NCI-H2029 treated with DMSO at 0.1 percent for 48 hours (cell line): ENCODE data around the gene ADGRL2.

ENCODE experiments used
- DNase-seq: peaks from one replicate; lab custom pipeline; 2025; lab: John Stamatoyannopoulos, UW

ADGRL2 gene

DNA sequence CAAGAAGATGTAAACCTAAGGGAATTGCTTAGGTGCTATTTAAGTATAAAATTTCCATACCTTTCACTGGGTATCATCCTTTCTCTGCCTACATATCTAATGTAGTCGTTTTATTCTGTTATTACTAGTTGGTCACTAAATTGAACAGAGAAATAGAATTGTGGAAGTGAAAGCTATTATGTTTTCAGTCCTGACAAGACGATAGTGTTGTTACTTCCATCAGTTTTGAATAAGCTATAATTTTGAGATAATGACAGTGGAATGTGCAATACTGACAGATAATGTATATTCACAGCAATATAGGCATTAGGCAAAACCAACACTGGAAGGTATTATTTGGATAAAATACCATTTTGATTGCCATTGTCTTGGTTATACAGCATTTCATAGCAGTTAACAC lies 181.8 kb downstream of the ADGRL2 start:
- no peak for DNase-seq

DNA sequence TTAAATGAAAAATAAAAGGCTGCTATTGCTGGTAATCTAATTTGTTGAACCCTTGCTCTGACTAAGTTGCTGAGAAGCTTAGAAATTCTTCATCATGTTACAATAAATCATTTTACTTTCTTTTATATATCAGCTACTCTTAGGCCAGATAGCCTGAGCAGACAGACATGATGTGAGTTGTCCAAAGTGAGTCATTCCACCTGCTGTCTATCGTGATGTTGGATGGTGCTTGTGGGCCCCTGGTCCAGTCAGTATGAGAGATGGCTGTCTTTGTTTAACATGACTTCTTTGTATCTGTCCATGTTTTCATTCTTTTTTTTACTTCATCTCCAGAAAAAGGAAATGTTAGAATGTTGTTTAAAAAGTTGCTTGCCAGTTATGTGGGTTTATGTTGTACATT lies 188.8 kb downstream of the ADGRL2 start:
- DNase-seq, result no peak

DNA sequence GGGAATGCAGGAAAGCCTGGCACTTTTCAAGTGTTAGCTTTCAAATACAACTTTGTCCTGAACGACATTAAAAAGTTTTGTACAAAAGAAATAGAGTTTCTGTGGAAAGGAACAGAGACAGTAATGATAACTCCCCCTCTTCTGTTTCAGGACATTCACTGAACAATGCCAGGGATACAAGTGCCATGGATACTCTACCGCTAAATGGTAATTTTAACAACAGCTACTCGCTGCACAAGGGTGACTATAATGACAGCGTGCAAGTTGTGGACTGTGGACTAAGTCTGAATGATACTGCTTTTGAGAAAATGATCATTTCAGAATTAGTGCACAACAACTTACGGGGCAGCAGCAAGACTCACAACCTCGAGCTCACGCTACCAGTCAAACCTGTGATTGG lies 189.5 kb downstream of the ADGRL2 start:
- DNase-seq, result no peak

DNA sequence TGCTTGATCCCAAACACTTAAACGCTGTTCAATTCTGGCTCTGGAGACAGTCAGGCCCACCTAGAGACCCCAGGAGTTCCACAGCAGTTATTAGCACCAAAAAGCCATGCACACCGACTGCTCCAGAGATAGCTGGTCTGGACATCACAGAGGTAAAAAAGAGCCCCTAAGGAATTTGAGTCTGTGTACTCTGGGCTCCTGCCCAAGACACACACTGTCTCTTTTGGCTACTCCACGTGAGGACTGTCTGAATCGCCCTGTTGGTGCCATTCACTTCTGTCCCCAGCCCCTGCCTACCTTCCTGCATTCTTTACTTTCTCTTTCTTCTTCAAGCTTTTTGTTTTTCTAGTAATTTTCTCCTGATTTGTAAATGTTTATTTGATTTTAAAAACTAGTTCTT lies 197.4 kb downstream of the ADGRL2 start:
- DNase-seq, result no peak

DNA sequence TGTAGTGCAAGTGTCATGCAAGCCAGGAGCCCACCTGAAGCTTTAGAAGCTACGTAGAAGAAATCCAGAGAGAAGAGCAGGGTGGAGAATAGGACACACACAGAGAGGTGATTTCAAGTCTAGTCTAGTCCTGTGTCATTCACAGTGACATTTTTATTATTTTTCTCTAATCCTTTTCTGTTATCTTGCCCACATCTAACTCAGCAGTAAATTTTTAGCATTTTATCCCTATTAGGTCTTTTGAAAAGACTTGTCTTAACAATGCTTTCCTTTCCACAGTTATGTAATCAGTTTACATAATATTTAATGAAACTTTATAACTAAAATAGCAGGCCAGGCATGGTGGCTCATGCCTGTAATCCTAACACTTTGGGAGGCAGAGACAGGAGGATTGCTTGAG lies 198.6 kb downstream of the ADGRL2 start:
- no peak for DNase-seq

DNA sequence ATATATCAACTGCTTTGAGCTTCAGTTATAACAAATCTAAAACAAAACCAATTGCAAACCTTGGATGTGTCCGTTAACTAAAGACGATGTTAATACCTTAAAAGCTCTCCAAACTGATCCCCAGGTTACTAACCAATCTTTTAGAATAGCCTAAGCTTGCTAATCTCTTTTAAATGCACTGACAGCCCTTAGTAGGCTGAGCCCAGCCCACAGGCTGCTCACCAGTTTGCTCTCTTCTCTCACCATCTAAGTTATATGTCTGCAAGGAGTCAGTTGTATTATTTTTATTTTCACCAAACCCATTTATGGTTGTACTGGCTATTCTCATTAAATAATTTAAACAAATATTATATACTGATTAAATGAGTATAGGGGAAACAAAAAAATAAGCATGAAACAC lies 199.5 kb downstream of the ADGRL2 start:
- DNase-seq, result no peak

DNA sequence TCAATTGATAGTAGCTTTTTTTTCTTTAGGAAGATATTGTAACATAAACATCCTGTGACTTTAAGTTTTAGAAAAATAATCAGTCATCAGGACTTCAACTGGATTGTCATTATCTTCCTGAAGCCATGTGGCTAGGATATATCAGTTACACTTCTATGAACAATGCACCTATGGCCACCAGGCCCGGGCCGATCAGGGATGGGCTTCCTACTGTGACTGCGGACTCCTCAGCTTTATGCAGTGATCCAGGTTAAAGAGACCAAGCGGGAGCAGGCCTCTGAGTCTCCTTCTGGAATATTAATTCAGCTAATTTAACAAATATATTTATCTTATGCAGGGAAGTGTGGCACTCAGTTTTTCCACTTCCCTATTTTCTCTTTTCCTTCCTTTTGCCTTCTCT lies 200.6 kb downstream of the ADGRL2 start:
- DNase-seq, result no peak

DNA sequence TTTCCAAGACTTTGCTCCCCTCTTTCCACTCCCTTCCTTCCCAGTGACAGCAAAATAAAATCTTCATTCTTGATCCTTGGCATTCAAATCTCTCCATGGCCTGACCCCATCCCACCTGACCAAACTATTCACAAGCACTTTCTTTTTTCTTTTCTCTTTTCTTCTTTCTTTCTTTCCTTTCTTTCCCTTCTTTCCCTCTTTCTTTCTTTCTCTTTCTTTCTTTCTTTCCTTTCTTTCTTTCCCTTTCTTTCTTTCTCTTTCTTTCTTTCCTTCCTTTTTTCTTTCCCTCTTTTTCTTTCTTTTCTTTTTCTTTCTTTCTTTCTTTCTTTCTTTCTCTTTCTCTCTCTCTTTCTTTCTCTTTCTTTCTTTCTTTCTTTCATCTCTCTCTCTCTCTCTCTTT lies 207.1 kb downstream of the ADGRL2 start:
- DNase-seq, result no peak

DNA sequence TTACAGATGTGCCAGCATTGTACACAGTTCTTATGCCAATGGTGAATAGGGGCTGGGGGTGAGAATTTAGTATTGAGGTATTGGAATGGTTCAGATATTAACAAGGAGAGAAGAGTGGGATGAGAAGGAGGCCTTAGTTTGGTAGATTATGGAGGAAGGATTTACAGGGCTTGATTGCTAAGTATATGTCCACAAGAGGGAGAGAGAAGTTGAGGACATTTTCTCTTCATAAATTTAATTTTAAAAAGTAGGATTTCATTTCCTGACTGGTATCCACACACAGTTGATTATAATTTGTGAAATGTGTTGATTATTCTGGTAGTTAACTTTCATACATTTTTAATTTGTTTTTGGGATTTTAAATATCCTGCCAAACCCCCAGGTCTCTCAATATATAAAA lies 213.0 kb downstream of the ADGRL2 start:
- no peak for DNase-seq

DNA sequence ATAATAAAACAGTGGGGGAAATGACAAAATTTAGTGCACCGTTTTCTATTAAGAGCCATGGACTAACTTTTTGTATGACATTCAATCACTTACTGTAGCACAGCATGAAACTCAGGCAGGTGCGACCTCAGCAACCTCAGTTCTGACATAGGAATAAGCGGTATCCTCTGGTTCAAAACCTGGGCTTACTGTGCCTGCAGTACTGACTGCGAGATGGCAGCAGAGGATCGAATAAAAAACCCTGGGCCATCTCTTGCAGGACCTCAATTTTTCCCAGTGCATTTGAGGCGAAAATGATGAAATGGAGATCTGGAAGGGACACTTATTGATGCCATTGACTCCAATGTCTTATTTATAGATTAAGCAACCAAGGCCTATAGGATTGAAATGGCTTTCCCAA lies 214.7 kb downstream of the ADGRL2 start:
- no peak for DNase-seq

DNA sequence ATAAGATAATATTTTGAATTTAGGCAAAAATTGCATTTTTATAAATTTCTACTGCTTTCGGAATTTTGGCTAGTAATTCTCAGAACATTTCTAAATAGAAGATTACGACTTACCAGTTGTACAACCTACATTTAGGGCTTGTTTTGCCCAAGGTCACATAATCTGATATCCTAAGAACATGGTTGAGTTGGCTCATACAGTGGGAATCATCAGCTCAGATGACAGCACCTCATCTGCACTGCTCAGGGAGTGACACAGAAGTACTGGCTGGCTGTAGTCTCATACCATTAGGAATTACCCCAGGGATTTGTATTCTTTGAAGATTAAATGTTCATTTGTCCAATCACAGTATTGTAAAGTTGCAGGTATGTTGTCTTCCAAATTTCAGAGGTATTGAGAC lies 217.6 kb downstream of the ADGRL2 start:
- DNase-seq, result no peak

DNA sequence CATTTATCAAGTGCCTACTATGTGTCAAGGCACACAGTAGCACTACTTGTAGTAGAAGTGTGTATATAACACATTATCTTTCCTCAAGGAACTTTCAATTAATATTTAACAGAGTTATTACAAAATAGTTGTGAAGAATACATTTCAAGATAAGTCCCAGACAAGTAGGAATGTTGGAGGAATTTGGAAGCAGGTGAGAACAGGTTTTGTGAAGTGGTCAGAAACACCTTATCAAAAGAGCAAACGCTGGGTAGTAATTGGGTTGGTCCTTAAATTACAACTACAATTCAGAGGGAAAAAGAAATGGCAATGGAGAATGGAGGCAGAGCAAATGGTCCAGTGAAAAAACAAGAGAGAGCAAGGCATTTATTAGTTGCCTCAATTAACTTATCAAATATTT lies 218.8 kb downstream of the ADGRL2 start:
- DNase-seq, result no peak

DNA sequence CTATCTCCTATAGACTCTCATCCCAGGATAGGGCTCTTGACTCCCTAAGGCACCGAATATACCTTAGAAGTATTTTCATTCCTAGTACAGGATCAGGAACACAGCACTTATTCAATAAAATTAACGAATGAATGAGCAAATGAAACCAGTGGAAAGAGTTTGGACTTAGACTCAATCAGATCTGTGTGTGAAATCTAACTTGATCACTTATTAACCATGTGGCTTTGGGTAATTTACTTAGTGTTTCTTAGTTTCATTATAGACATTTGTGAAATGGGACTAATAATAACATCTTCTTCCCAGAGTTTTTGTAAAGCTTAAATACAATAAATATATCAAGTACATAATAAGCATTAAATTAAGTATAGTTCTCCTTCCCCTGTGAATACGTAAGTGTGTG lies 230.1 kb downstream of the ADGRL2 start:
- DNase-seq, result no peak

DNA sequence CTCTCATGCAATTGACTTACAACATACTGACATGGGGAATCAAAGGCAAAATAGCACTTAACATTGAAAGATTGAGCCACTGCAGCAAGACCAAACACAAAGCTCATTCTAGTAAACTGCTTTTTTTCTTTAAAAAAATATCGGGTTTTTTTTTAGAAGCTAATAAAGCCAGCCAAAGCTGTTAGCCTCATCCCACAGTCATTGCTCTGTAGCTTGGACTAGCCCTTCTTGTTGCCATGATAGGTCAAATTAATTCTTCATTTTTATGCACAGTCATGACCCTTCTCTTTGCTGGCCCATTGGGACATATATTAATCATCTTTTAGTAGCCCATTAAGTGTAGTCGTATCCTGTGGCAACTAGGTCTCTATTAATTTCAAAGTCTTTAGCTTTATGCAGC lies 231.3 kb downstream of the ADGRL2 start:
- no peak for DNase-seq

DNA sequence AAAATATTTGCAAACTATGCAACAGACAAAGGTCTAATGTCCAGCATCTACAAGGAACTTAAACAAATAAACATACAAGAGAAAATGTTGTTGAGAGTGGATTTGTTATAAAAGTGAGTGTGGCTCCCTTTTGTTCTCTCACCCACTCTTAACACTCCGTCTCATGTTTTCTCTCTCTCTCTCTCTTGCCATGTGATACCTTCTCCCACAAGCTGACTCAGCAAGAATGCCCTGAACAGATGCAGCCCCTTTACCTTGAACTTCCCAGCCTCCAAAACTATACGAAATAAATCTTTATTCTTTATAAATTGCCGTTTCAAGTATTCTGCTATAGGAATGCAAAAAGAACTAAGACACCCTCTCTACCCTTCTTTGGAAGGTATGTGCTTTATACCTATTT lies 234.1 kb downstream of the ADGRL2 start:
- no peak for DNase-seq
